ELF-1 (cell line): ENCODE results near the gene RIMKLA.

ENCODE experiments used
- DNase-seq: peaks from one replicate; pipeline ENCODE4 v3.0.0-alpha.2; 2016; ENCODE audit warnings: low read depth, low spot score

The RIMKLA gene

DNA sequence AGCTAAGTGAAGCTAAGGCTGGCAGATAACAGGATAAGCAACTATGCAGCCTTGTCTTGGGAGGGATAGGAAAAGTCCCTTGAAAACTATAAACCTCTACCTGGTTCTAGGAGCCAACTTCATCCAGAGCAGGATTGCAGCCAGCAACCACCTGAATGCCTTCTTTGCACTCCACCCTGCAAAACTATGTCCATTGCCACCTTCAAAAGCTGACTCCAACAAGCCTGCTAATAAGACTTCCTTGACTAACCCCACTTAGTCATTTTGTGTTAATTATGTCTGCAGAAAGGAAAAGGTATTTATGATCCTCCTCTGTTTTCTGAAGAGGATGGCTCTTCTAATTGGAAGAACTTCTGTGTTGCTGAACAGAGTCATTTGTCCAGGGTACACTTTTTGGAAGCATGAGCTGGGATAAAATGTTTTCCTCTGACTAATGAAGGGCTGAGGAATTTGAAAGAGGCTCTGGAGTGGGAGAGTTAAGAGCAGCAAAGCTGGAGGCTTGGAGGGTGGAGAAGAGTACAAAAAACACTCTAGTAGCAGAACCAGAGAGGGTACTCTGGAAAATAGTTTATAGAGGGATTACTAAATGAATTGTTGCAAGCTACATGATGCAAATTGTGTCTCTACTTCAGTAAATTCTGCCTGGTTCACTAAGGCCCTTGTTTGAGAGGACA, 9.6 kb upstream of the RIMKLA start:
- peak; percentile 10 for DNase-seq

DNA sequence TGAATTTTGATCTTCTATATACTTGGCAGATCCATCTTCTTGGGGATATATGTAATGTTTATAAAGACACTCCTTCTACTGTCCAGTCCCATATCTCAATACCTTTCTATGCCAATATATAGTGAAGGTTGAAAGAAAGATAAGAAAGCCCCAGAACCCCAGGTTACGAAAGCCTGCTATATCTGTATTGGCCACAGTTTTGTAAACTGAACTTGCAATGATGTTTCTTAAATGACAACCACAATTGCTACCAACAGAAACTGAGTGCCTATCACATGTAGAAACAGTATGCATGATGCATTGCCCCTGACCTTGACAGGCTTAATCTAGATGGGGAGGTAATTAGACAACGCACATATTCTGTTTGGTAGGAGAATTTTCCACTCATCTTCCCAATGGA, 7.8 kb upstream of the RIMKLA start:
- DNase-seq = no peak

DNA sequence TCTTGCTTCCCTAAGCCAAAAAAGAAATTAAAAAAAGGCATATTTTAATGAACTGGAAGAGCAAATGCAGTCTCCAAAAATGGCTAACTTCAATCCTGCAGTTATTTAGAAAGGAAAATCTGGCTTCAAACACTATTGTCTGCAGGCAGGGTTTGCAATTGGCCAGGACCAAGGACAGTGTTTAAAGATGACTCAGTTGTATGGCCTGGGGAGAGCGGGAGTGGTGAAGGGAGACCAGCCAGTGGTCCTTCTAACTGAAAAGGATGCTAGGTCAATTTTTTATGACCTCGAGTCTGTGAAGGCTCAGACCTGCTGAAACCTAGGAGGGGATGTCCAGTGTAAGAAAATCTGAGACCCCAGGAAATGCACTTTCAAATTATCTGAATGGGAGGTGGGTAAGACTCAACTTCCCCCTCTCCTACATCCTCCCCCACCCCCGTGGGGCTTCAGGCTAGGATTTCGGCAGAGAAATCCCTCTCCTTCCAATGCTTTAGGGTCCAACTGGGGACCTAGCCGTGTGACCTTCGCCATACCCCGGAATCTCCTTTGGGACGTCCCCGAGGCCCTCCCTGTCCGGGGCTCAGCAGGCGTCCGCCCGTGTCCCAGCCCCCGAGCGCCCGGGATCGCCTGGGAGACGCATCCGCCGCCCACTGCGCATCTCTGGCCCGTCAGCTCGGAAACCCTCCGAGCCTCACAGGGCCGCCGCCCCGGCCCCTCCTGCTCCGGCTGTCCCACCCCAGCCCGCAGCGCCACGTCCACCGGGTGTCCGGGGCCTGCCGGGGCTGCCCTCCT, 602 bp upstream of the RIMKLA start:
- DNase-seq = peak; percentile 57

DNA sequence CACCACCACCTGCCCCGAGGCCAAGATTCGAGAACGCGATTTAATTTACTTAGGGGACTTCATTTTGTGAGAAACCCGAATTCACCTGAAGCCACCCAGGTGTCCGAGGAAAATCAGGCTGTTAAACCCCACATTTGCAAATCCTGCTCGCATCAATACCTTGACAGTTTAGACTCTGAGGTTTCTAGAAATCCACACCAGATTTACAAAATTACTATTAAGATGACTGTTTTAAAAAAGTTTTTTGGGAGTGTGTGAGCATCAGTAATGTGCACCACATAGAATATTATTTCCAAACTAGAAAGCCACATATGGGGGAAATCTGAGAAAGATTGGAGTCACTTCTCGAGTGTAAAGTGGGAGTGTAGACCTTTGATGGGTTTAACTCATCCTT, 685 bp downstream of the RIMKLA start:
- DNase-seq = no peak

DNA sequence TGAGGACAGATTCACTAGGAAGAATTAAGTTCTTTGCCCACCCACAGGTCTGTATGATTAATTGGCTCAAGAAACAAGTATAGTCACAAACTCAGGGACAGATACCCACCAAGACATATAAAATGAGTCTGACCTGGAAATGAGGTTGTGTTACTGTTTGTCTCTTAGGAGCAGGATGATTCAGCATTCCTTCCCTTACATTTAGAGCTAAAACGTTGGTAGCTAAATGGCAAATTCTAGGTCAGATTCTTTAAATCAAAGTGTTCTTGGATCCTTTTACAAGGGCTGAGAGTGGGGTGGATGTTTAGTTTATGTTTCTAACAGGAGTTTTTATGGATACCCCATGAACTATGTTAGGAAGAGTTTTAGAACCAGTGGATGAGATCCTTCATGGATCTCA, 4.7 kb downstream of the RIMKLA start:
- no peak for DNase-seq

DNA sequence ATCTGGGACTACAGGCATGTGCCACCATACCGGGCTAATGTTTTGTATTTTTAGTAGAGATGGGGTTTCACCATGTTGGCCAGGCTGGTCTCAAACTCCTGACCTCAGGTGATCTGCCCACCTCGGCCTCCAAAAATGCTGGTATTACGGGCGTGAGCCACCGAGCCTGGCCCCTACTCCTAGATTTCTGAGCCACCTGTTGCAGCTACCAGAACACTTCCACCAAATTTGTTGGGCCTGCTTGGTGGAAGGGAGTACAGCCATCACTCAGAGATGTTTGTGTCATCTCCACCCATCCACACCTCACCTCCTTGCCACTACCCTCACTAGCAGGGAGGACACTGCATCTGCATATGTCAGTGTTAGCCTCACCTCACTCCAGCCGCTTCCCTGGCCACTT, 5.5 kb downstream of the RIMKLA start:
- DNase-seq = no peak

DNA sequence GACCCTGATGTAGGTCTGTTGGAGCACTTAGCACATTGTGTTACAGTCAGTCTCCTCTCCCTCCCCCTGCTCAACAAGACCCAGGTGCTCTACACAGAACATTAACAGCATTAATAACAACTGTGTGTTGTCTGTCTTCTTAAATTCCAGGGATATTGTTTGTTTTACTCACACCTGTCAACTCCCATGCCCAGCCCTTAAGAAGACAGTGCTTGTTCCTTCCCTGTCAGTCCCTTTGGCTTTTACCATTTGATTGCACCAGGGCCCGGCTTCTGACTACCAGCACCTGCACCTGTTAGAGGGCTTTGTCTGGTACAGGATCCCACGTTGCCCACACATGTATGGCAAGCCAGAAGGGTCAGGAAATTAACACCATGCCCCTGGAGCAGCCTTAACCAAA, 11.7 kb downstream of the RIMKLA start:
- no peak for DNase-seq

DNA sequence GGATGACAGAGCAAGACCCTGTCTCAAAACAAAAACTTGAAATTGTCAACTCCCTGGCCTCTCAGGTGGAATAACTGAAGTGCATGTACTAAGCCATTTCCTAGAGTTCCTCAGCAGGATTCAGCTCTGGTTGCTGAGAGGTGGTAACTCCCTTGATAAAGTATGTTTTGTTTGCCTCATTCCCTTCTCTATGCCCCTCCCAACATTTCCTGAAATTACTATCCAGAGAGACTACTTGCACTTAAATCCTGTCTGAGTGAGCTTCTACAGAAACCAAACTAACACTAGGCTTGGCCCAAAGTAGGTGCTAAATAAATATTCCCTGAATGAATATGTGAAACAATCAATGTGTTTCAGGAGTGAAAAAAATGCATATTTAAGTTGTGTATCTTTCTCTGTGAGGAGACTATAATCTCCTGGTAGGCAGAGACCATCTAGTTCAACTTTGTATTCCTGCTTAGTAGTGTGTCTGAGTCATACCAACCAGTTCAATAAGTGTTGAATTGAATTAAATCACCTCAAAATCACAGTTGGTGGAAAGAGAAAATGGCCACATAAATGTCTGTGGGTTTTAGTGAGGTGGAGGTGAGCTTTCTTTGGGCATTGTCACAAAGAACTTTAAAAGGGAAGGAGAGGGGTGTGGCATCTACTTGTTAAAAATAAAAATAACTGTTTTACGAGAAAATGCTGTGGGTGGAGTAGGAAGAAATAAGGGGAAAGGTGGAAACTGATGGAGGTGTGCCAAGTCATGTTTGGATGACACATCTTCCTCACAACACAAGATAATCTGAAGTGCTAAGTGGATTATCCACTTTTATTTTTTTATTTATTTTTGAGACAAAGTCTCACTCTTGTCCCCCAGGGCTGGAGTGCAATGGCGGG, 12.6 kb downstream of the RIMKLA start:
- no peak for DNase-seq

DNA sequence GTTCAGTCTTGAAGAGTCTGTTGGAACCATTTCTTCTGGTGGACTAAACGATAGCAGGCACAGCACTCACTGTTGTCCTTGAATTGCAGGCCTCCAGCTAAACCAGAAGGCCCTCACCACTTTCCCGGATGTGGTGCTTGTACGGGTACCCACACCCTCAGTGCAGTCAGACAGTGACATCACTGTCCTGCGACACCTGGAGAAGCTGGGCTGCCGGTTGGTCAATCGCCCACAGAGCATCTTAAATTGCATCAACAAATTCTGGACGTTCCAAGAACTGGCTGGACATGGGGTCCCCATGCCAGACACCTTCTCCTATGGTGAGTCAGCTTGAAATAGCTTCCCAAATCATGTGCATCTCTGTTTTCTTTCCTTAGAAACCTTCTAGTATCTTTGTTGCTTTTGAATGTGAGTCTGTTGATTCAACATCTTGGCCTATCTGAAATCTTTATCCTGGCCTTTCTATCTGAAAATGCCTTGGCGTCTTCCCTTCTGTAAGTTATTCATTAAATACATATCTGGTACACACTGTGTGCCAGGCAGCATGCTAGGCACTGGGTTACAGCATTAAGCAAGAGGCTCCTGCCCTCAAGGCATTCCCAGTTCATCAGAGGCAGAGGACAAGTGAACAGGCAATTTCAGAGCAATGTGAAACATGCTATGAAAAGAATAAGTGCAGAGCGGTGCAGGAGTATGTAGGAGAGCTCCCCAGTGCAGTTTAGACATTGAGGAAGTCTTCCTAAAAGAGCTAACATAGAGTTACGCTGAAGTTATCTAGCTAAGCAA, 18.9 kb downstream of the RIMKLA start:
- no peak for DNase-seq

DNA sequence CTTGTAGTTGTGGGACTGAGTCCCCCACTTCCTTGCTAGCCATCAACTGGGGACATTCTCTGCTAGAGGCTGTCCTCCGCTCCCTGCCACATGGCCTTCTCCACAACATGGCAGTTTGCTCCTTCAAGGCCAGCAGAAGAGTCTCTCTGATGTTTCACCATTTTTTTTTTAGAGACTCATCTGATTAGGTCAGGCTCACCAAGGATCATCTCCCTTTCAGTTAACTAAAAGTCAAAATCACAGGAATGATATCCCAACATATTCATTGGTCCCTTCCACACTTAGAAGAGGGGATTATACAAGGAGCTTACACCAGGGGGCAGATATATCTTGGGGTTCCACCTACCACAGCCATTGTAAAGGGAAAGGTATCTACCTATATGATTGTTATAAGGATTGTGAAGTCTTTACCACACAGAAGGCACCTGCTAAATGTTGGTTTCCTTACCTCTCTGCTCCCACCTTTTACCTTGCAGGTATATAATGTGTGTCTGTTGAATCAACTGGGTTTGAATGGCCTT, 23.3 kb downstream of the RIMKLA start:
- no peak for DNase-seq

DNA sequence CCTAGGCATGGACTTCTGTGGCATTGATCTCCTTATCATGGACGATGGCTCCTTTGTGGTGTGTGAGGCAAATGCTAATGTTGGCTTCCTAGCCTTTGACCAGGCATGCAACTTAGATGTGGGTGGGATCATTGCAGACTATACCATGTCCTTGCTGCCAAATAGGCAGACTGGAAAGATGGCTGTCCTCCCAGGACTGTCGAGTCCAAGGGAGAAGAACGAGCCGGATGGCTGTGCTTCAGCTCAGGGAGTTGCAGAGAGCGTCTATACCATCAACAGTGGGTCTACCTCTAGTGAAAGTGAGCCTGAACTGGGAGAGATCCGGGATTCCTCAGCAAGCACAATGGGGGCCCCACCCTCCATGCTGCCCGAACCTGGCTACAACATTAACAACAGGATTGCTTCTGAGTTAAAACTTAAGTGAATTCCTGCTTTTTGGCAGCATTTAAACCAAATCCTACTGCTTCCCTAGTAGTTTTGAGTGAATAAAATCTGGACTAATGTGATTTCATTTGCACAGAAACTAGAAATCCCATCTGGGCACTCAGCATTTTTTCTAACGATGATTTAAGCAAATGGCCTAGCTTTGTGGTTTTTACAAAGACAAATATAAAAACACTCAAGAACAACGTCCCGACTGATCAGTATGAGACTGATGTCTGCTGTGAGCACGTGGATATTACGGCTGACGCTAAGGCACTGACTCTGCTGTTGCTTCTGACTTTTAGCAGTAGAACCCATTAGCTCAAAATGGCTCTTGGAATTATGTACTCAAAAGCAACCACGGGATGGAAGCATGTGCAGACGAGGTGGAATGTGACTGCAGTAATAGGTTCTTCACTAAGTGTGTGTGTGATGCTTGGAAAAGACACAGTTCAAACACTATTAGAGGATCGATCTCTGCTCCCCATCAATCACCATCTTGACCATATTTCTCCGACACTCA, 34.2 kb downstream of the RIMKLA start:
- DNase-seq = no peak

DNA sequence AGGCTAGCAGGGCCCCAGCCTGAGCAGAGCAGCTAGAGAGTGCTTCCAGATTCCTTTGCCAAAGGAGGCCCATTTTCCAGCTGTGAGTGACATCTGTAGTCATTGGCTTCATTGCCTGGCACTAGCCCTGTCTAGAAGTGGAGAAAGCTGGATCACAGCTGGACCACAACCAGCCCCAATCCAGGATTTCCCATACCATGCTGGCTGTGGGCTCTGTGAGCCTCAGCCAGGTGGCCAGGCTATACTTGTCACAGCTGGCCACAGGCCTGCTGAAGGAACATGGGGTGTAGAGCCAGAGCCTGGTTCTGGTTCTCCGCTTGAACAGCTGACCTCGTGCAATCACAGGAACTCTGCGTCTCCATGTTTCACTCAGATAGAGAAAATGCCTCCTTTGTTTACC, 36.6 kb downstream of the RIMKLA start:
- DNase-seq = no peak

DNA sequence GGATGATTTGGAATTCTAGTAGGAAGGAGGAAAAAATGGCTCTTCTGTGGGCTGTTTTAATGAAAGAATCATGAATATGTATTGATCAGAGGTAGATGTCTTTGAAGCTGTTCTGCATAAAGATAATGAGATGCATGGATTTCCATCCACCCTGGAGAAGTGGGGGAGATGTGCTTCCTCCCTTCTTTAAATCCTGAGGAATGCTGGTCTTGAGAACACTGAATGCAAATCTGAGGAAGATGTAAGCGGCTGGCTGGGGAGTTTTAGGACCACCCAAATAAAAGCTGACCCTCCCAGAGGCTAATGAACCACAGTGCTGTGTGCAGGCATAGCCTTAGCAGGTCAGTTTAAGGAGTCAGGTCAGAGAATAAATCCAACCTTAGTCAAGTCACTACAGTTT, 37.9 kb downstream of the RIMKLA start:
- no peak for DNase-seq

DNA sequence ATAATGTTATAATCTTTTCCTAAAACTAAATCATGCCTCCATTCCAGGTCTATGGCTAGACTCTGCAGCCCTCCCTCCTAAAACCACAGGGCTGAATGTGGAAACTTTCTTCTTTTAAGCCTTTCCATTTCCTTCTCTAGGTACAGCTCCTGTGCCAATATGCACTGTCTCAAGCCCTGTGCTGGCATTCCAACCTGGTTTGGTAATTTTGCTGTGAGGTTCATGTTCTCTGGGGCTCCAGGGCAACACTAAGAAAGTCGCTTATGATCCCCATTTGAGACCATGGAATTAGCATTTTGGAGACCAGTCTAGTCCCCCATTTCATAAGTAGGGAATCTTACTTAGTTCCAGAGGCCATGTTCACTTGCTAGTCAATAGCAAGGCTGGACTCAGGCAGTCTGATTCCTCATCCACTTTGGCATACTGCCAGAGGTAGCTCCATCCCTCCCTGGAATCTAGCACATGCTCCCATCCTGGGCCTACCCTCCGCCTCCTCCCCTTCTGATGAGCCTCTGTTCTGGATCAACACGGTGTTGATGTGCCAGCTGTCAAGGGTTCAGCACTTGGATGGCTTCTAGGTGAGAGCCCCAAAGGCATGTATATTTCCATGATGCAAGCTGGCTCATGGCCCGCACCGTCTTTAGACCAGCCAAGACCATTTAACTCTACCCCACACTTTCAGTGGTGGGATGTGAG, 38.7 kb downstream of the RIMKLA start:
- no peak for DNase-seq

DNA sequence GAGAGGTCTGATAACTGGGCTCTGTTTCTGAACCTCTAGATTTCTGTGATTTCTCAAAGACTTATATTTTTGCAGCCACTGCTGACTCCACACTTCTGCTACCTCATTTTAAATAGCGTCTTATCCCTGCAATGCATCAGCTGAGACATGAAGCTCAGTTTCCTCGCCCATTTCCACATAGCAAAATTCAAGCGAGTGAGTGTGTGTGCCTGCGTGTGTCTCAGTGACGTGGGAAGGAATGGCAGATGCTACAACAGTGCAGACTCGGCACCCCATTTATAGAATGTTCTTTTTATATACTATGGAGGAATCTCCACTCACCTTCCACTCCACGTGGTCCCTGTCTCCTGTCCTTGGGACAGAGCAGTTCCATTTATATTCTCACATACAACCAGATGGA, 39.5 kb downstream of the RIMKLA start:
- DNase-seq = no peak

DNA sequence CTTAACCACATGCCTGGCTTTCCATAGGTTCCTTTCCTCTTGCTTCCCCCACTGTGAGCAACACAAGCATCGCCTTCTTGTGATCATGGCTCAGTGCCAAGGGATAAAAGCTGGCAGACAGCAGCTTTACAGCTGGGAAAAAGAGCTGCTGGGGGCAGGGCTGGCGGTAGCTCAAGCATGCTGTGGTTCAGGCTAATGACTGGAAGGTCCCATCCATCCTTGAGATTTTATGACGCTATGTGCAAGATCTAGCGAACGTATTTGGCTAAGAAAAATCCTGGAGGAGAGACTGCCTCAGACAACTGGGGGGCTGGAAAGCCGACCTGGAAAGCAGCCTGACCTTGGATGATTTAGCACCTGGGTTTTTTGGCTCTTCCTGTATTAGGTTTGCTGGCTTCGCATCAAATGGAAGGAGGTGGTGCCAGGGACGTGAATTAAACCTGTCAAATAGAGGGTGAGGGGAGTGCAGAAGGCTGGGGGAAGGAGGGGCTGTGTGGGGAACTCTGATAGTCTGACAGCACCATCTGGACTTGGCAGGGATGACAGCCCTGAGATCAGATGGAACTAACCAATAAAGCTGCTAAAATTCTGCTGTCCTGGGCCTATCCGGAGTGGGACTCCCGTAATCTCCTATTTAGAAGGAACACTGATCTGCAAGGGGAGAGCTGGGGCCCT, 40.5 kb downstream of the RIMKLA start:
- no peak for DNase-seq

DNA sequence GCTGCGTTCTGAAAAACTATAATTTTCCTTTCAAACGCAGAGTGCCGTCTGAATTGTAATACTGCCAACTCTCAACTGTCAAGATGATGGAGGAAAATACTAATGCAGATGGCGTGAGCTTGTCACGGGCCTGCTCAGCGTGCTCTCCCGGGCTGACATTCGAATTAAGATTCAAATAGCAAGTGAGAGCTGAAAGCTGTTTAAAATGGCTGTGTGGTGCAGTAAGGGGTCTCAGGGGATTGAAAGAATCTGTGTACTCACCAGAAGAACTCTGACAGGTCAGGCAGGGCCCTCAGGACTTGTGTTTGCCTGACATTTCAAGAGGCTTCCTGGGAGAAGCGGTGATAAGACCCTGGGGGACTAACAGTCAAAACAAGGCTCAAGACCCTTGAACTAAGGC, 42.1 kb downstream of the RIMKLA start:
- peak; percentile 36 for DNase-seq

DNA sequence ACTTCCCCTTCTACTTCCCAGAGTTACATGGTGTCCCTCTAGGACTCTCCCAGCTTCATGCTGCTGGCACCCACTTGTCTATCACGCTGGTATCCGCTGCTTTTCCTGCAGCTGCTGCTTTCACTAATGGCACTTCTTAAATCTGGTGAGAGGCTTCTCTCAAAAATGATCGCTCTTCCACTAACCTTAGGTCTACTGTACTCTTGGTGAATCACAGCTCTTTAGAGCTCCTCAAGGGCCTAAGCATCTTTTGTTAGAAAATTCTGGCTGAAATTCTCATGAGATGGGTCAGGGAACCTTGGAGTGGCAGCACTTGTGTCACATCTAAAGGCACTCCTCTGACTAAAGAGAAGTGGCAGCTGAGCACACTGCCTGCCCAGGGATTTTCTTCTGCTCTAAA, 43.1 kb downstream of the RIMKLA start:
- no peak for DNase-seq

DNA sequence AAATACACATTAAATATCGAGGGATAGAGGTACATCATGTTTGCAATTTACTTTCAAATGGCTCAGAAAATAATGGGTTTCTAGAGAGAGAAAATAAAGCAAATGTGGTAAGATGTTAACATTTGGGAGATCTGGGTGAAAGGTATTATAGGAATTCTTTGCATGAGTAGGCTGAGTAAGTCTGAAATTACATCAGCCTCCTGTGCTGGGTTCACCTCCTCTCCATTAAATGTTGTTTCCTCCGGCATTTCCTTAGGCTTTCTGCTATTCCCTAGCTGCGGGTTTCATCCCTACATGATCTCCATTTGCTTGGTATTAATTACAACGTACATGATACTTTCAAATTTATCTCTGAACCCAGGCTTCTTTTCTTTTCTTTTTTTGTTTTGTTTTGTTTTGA, 43.6 kb downstream of the RIMKLA start:
- no peak for DNase-seq
